ENCODE data around the gene RGMB. TPM values are rescaled to one million over a fixed set of nuclear protein-coding genes. Genes with fewer than 3 reads are reported as not detected.

RGMB gene
- total RNA-seq (27.5 and 31.3 TPM in 2 replicates), polyA plus RNA-seq (15.0 and 16.2 TPM in 2 replicates), polyA minus RNA-seq (32.2 and 38.1 TPM in 2 replicates), Bru-seq, nascent RNA (percentile 95 among the genes with signal in this experiment), BruChase-seq, experiment 1, labeled RNA remaining after a 6-hour chase (percentile 73 among the genes with signal in this experiment), BruChase-seq, experiment 2, labeled RNA remaining after a 2-hour chase (percentile 91 among the genes with signal in this experiment)
- polyA plus RNA-seq (2011; cell fraction: cytosol; rRNA removed), result 13.5 and 14.2 TPM in 2 replicates
- polyA plus RNA-seq (2011; cell fraction: nucleus; rRNA removed), result 29.2 and 29.3 TPM in 2 replicates
- polyA plus RNA-seq (2012), result 11.3 and 14.2 TPM in 2 replicates
- 13.5 TPM for polyA minus RNA-seq (2011; cell fraction: cytosol; rRNA and poly(A)+ RNA removed)
- 60.5 and 67.9 TPM in 2 replicates for polyA minus RNA-seq (2011; cell fraction: nucleus; rRNA and poly(A)+ RNA removed)
- long read RNA-seq, full-length matches to known transcripts, result 16 of 29 reads
- long read RNA-seq, partial matches to known transcripts, result 4 of 29 reads
- long read RNA-seq, other reads (novel, unspliced or antisense), result 9 of 29 reads

GRCh38 chr5:98773464-98774191, at the start of gene RGMB:
TSS of gene RGMB (plus strand) at chr5:98773663. CDS start at chr5:98774071, 408 bp downstream.
- CTCF ChIA-PET, result interaction anchor here (0.6 to 7.2 kb wide), 8 partner anchors 14 to 1542 kb away, joined by 3 to 94 read pairs (median 6); no protein-coding TSS in a partner anchor
- no TSS peak for BruUV-seq (replicated peaks)

More at GRCh38 chr5:98773464-98774191, at the start of gene RGMB:
- peaks cover 7% of the 10 kb centered on the region for H4K20me1 ChIP-seq (replicated peaks; ENCODE audit: control insufficient read depth, extremely low read depth, insufficient read depth, low read length)
- intact Hi-C loops (cut with micrococcal nuclease) (loop anchor here (1.0 to 10.0 kb wide), 11 partner anchors 23 to 1891 kb away; partner anchors contain the start of genes CHD1, LNPEP and RIOK2), dilution Hi-C loops (cut with MboI; ENCODE audit: extremely low pct_ligation_motif_present, low sequenced_read_pairs) (no loop called here)
- peak within 1 kb of the TSS; percentile 84 to 98 (median 87) for H3K4me3 ChIP-seq (replicated peaks in 1 of 3; ENCODE audit: insufficient read depth in 1 of 3, low read depth in 1 of 3, low read length in 3 of 3)
- H2AFZ ChIP-seq (ENCODE audit: low read depth, low read length), result peak within 1 kb of the TSS; percentile 91
- no peaks in the 10 kb centered on the region for H3K27me3 ChIP-seq (ENCODE audit: control insufficient read depth in 2 of 2, insufficient read depth in 2 of 2, low read length in 2 of 2)
- no peak for TF ChIP-seq FOS (IDR thresholded peaks at IDR 0.05; ENCODE audit: borderline replicate concordance, insufficient read depth, low read length)
- TF ChIP-seq POLR2AphosphoS5 (IDR thresholded peaks at IDR 0.05; ENCODE audit: insufficient read depth, low read depth, low read length), result peak; percentile 90
- TF ChIP-seq GATA2 (IDR thresholded peaks at IDR 0.05; ENCODE audit: insufficient read depth, insufficient read length, low read depth, low read length), result no peak
- no peak for TF ChIP-seq EZH2 (IDR thresholded peaks at IDR 0.05; ENCODE audit: borderline replicate concordance, low read depth, low read length, severe bottlenecking)
- TF ChIP-seq POLR2A (IDR thresholded peaks at IDR 0.05; ENCODE audit: low read depth, low read length), result peak; percentile 92
- TF ChIP-seq MAX (IDR thresholded peaks at IDR 0.05; ENCODE audit: insufficient read depth, insufficient read length), result no peak
- no peak for TF ChIP-seq MYC (IDR thresholded peaks at IDR 0.05; ENCODE audit: low read depth, low read length)
- H3K27ac ChIP-seq (ENCODE audit: insufficient read depth, low read depth, low read length), result peak within 1 kb of the TSS; percentile 76
- peak; percentile 99 for DNase-seq (ENCODE audit: low read depth, low spot score)
- H3K9ac ChIP-seq (replicated peaks; ENCODE audit: extremely low read depth, insufficient read depth, low read length), result peak within 1 kb of the TSS; percentile 97
- peaks cover 35% of the 10 kb centered on the region for H3K4me1 ChIP-seq (ENCODE audit: control insufficient read depth, extremely low read depth, insufficient read depth, low read length)
- peak within 1 kb of the TSS; percentile 93 for H3K4me2 ChIP-seq (ENCODE audit: insufficient read depth, low read length)
- H3K9me3 ChIP-seq (replicated peaks; ENCODE audit: control insufficient read depth, insufficient read depth, low read length), result no peaks in the 10 kb centered on the region
- H3K9me1 ChIP-seq (replicated peaks; ENCODE audit: control insufficient read depth, extremely low read depth, insufficient read depth, low read length), result no peaks in the 10 kb centered on the region
- POLR2A ChIA-PET, result no interaction called here
- peaks cover 58% of the 10 kb centered on the region for H3K79me2 ChIP-seq (ENCODE audit: control insufficient read depth, insufficient read depth, low read length)
- peak; percentile 88 for FAIRE-seq
- no peaks in the 10 kb centered on the region for H3K36me3 ChIP-seq (ENCODE audit: control insufficient read depth in 2 of 2, extremely low read depth in 1 of 2, insufficient read depth in 2 of 2, low read length in 2 of 2)

All from endothelial cell of umbilical vein (primary cell).